Lower leg skin (tissue), 4 donors: ENCODE results near the gene STOM. TPM values are rescaled to one million over a fixed set of nuclear protein-coding genes. Genes with fewer than 3 reads are reported as not detected.
"Not testable (repeated sequence)": the region's sequence is repeated elsewhere in the genome, so short reads cannot be mapped to it uniquely, and the experiment has no call there.

ENCODE experiments used
- DNase-seq, 2 donors: peaks; one replicate each; pipeline ENCODE4 v3.0.0-alpha.2; 2019; ENCODE audit warnings: low spot score in 2 of 2
- H3K4me3 ChIP-seq: fragments of 200-600 bp; sonication (generic); 2 replicates; pipeline ENCODE4 v1.5.1; 2017; ENCODE audit warnings: mild to moderate bottlenecking, low read depth; ENCODE audit not compliant: poor library complexity, severe bottlenecking
- POLR2A ChIP-seq, 2 donors: fragments of 450-650 bp; IDR thresholded peaks; one replicate each; pipeline ENCODE4 v1.6.1; 2016 to 2017; ENCODE audit warnings: antibody characterized with exemption in 2 of 2, mild to moderate bottlenecking in 1 of 2, moderate library complexity in 1 of 2
- WGBS, 2 donors: methylation state at CpG; one replicate each; pipeline ENCODE4 v1.1.5; 2018; 5-methylcytosine and 5-hydroxymethylcytosine counted together
- intact Hi-C: fragments of 100-400 bp; cut with DNase I; formaldehyde crosslinking; loops from one replicate; pipeline ENCODE4 v1.15.0; 2023; ENCODE audit warnings: low total_unique reads
- total RNA-seq, 4 donors: library from RNA; depleted of rRNA; stranded (reverse); fragments of >200 nt; gene quantifications; one replicate each; pipeline ENCODE4 v1.1.0, GENCODE V29; 2016
- TF ChIP-seq, protein P1 (sequence below), 3 donors: fragments of 450-650 bp; IDR thresholded peaks; one replicate each; pipeline ENCODE4 v1.5.1; 2016; ENCODE audit warnings: antibody characterized with exemption in 3 of 3, mild to moderate bottlenecking in 3 of 3, moderate library complexity in 2 of 3

Gene STOM
- total RNA-seq, 4 donors from 2014 or later = 131 to 323 (median 208) TPM

DNA sequence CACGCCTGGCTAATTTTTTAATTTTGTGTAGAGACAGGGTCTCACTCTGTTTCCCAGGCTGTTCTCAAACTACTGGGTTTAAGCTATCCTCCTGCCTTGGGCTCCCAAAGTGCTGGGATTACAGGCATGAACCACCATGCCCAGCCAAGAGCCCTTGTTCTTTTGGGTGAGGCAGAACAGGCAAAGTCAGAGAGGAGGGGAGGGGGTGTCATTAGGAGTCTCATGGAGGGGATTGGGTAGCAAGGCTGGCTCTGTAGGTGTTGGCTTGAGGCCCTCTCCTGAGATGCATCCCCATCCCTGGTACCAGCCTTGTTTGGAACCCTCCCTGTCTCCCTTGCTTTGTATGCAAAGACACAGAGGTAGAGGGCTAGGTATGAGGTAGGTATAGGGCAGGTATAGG is 78.0 kb downstream of the STOM start:
- no peak overlapping the region for H3K4me3 ChIP-seq
- DNase-seq = peak in 1 of 2 donors; percentile 56
- WGBS, 2 donors = 81 to 100% methylated on average over 1 of the region's 1 CpG
- TF ChIP-seq POLR2A (IDR thresholded peaks at IDR 0.05) = no peak
- TF ChIP-seq, protein P1, sequence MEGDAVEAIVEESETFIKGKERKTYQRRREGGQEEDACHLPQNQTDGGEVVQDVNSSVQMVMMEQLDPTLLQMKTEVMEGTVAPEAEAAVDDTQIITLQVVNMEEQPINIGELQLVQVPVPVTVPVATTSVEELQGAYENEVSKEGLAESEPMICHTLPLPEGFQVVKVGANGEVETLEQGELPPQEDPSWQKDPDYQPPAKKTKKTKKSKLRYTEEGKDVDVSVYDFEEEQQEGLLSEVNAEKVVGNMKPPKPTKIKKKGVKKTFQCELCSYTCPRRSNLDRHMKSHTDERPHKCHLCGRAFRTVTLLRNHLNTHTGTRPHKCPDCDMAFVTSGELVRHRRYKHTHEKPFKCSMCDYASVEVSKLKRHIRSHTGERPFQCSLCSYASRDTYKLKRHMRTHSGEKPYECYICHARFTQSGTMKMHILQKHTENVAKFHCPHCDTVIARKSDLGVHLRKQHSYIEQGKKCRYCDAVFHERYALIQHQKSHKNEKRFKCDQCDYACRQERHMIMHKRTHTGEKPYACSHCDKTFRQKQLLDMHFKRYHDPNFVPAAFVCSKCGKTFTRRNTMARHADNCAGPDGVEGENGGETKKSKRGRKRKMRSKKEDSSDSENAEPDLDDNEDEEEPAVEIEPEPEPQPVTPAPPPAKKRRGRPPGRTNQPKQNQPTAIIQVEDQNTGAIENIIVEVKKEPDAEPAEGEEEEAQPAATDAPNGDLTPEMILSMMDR (IDR thresholded peaks at IDR 0.05) = no peak
- intact Hi-C loops = no loop called here

DNA sequence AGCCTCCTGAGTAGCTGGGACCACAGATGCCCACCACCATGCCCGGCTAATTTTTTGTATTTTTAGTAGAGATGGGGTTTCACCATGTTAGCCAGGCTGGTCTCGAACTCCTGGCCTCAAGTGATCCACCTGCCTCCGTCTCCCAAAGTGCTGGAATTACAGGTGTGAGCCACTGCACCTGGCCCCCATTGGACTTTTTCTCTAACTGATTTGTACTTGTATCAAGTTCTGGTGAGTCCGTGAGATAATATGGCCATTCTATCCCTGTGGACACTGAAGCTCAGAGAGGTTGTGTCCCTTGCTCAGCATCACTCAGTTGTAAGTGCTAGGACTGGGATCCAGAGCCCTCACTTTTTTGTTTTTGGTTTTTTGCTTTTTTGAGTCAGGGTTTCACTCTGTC is 78.5 kb downstream of the STOM start:
- H3K4me3 ChIP-seq, intact Hi-C loops: not testable (repeated sequence)
- DNase-seq = peak in 1 of 2 donors; percentile 57
- 73 to 74% methylated on average over 4 of the region's 4 CpGs for WGBS, 2 donors

- intact Hi-C loops = no loop called here
- no peak overlapping the region for H3K4me3 ChIP-seq
- peak in 1 of 2 donors; percentile 80 for DNase-seq
- TF ChIP-seq, protein P1 (IDR thresholded peaks at IDR 0.05) = no peak
- TF ChIP-seq POLR2A (IDR thresholded peaks at IDR 0.05) = no peak
- WGBS, 2 donors = 29 to 35% methylated on average over 7 of the region's 7 CpGs
Measured at GRCh38 chr9:121289772-121290370, 80.2 kb downstream of the STOM start.

DNA sequence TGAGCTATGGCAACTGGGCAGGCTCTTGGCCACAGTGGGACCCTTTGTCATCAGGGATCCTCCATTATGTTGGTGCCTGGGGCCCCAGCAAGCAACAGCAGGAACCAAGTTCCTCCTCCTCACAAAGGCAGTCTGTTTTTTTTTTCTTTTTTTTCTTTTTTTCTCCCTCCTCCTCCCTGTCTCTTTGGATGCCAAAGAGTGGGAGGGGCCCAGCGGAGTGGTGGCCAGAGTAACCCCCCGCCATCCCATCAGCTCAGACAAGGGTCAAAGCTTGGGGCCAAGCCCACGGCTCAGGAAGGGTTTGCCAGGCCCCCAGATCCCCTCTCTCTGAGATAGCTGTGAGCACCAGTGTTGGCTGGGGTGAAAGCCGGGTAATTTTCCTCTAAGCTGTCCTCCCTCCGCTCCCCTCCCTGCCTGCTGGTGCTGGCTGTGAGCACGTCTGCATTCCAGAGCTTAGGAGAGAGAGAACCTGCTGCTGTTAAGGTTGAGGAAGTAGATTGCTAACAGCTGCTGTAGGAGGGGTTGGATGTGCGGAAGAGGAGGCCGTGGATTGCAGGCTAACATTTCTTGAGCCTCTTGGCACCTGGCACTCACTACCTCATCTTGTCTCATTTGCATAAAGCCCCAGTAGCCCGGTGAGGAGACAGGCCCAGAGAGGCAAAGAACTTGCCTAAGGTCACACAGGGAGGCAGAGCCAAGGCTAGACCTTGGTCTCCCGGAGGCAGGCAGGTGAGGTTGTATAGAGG is 80.9 kb downstream of the STOM start:
- TF ChIP-seq POLR2A (IDR thresholded peaks at IDR 0.05) = no peak
- TF ChIP-seq, protein P1 (IDR thresholded peaks at IDR 0.05) = no peak
- no peak overlapping the region for H3K4me3 ChIP-seq
- intact Hi-C loops = no loop called here
- DNase-seq = peak in 1 of 2 donors; percentile 61
- 8 to 13% methylated on average over 10 of the region's 10 CpGs for WGBS, 2 donors

Other genes starting within 250 kb of the STOM start
- 10 to 100 TPM; 43.9 to 50.8 (median 49.6) TPM for gene RAB14, start 168.4 kb downstream of the STOM start, total RNA-seq
- gene GSN, start 102.1 kb downstream of the STOM start, total RNA-seq = 1,000 to 10,000 TPM in 2 of 4 donors, 100 to 1,000 TPM in 2; 835 to 2,031 (median 1,042) TPM
- 10 to 100 TPM in 1 of 4 donors, 1 to 10 TPM in 3; 5.4 to 11.9 (median 8.0) TPM for gene GGTA1, start 129.6 kb upstream of the STOM start, total RNA-seq